ENCODE data around the gene PRLH.

GRCh38 chr2:237558961-237559641 lies 7.3 kb upstream of the PRLH start:
- TF ChIP-seq, protein P1, sequence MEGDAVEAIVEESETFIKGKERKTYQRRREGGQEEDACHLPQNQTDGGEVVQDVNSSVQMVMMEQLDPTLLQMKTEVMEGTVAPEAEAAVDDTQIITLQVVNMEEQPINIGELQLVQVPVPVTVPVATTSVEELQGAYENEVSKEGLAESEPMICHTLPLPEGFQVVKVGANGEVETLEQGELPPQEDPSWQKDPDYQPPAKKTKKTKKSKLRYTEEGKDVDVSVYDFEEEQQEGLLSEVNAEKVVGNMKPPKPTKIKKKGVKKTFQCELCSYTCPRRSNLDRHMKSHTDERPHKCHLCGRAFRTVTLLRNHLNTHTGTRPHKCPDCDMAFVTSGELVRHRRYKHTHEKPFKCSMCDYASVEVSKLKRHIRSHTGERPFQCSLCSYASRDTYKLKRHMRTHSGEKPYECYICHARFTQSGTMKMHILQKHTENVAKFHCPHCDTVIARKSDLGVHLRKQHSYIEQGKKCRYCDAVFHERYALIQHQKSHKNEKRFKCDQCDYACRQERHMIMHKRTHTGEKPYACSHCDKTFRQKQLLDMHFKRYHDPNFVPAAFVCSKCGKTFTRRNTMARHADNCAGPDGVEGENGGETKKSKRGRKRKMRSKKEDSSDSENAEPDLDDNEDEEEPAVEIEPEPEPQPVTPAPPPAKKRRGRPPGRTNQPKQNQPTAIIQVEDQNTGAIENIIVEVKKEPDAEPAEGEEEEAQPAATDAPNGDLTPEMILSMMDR (IDR thresholded peaks at IDR 0.05) = peak in 1 of 3 experiments; percentile 2
- no peak for TF ChIP-seq POLR2A (IDR thresholded peaks at IDR 0.05)
